NK-92 treated with Interleukin-12 subunit alpha and Interleukin-12 subunit beta, amount 100 ng/mL, for 24 hours (cell line): Measurements from ENCODE around the gene WDR27.
"Not testable (repeated sequence)": the region's sequence is repeated elsewhere in the genome, so short reads cannot be mapped to it uniquely, and the experiment has no call there.

Source experiments
- DNase-seq: peaks from one replicate; lab custom pipeline; 2025; lab: John Stamatoyannopoulos, UW

WDR27 gene

DNA sequence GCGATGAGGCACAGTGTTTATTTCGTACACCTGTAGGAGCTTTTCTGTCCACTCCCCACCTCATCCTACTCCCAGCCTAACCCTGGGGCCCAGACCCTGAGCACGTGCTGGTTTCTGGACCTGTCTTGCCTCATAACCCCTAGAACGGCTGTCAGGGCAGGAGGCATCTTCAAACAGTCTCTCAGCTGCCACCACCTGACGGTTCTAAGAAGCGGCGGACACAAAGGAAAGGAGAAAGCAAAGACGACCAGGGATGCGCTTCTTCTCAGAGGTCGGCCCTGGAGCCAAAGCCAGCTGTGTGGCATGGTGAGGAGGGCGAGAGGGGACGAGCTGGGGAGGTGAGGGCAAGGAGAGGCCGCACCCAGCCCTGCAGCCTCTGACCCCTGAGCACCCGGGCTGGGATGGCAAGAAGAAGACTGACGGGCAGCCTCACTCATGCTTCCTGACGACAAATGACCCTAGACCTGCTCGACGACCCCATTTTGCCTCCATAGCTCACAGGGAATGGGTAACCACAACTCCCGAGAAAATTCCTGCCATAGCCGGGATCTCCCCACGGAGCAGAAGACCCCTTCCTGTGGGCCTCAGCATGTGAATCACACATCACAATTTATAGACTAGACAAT, 62.1 kb downstream of the WDR27 start:
- no peak for DNase-seq

DNA sequence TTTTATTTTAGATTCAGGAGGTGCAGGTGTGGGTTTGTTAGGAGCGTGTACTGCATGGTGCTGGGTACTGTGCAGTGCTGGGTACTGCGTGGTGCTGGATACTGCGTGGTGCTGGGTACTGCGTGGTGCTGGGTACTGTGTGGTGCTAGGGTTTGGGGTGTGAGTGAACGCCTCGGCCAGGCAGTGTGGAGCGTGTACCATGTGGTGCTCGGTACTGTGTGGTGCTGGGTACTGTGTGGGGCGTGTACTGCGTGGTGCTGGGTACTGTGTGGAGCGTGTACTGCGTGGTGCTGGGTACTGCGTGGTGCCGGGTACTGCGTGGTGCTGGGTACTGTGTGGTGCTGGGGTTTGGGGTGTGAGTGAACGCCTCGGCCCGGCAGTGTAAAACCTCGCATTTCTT, 62.9 kb downstream of the WDR27 start:
- no peak for DNase-seq

- no peak for DNase-seq
These were observed 63.4 kb downstream of the WDR27 start for GRCh38 chr6:169638388-169638787.

DNA sequence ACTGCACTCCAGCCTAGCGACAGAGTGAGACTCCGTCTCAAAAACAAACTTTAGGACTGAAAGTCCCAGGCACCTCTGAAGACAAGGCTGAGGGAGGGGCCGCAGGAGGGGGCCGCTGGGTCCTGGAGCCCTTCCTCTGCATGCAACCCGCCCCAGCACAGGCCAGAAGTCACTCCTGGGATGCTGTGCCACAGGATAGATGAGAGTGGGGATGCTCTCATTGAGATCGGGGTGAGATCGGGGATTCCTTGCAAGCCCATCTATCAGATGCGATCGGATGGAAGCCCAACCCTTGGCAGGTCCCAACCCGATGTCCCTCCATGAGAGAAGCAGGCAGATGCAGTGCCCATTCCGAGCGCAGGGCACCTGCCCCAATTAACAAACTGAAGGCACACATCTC, 66.5 kb downstream of the WDR27 start:
- no peak for DNase-seq

GRCh38 chr6:169632841-169633240, 69.0 kb downstream of the WDR27 start:
- DNase-seq: no peak

GRCh38 chr6:169629256-169629655, 72.6 kb downstream of the WDR27 start:
- no peak for DNase-seq

- DNase-seq: no peak
These were observed 73.9 kb downstream of the WDR27 start for GRCh38 chr6:169627736-169628607.

- no peak for DNase-seq
These were observed 75.2 kb downstream of the WDR27 start for GRCh38 chr6:169626649-169627048.

- DNase-seq: no peak
These were observed 75.7 kb downstream of the WDR27 start for GRCh38 chr6:169626169-169626568.

DNA sequence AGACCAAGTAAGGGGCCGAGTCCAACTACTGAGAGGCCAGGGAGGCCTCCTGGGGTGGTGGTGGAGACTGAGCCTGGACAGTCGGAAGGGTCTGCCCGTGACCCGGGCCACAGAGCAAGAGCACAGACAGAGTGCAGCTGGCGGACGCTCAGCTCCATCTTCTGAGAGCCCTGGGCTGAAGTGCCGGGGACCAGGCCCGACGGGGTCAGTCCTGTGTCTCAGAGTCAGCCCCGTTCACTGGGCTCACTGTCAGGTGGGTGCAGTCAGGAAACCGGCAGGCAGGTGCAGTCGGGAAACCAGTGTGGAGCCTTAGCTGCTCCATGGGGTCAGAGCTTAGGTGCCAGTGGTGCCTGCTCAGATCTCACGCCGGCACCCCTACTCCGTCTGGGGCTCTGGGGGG, 76.5 kb downstream of the WDR27 start:
- no peak for DNase-seq

GRCh38 chr6:169624785-169625184, 77.0 kb downstream of the WDR27 start:
- DNase-seq: no peak

DNA sequence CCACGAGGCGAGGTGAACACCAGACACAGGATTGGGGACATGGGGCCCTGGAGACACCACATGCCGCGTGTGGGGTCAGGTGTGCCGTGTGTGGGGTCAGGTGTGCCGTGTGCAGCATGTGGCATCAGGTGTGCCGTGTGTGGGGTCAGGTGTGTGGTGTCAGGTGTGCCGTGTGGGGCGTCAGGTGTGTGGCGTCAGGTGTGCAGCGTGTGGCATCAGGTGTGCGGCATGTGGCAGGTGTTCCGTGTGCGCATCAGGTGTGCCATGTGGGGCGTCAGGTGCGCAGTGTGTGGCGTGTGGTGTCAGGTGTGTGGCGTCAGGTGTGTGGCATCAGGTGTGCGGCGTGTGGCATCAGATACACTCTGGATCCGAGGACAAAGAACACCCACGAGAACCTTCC, 77.9 kb downstream of the WDR27 start:
- DNase-seq: no peak

GRCh38 chr6:169623343-169623742, 78.5 kb downstream of the WDR27 start:
- no peak for DNase-seq

- no peak for DNase-seq
These were observed 79.2 kb downstream of the WDR27 start for GRCh38 chr6:169622618-169623017.

GRCh38 chr6:169621311-169621710, 80.5 kb downstream of the WDR27 start:
- no peak for DNase-seq

- DNase-seq: no peak
These were observed 81.4 kb downstream of the WDR27 start for GRCh38 chr6:169620171-169621130.

DNA sequence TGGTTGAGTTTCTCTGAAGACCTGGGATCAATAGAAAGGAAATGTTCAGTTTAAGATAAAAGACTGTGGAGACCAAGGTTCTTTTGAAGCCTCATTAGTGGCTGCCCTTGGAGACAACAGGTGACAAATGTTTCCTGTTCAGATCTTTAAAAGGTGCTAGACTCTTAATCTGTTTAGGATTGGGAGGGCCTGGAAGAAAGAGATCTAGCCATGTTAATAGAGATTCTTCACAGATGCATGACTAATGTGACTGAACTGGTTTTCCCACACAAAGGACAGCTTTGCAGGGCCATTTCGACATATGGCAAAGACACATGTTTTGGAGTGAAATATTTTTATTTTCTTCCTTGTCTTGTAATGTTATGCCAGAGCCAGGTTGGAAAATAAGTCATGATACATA, 82.2 kb downstream of the WDR27 start:
- DNase-seq: no peak

DNA sequence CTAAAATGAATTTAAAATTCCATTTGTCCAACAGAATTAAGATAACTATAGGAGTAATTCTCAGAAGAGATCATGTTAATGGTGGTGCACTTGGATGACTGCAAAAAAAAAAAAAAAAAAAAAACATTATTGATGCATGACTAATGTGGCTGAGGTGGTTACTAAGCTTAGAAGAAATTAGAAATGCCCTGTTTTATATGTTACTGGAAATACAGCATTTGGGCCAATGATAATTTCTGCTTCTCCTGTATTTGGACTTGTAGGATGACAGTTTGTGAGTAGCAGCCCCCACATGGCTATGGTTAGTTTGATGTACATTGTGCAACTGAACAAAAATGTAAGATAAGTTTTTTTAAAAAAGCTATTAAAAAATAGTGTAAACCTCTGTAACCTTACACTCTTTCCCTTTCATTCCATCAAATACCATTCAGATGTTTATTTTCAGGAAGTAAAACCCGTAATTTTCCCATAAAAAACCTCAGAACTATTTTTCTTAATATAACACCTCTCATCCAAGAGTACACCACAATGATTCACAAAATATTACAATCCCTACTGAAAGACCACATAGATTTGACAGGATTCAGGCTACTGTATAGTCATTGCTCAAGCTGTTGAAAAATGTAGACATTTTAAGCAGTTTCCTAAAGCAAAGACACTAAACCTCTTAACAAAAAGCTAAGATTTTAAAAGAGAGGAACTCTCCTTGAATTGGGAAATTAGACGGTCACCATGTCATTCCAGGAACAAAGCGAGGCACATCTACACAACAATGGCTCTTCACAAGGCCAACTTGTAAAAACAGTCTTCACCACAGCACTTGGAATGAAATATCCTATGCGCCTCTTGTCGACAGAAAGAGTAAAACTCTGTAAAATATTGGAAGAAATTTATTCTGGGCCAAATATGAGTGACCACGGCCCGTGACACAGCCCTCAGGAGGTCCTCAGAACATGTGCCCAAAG, 83.0 kb downstream of the WDR27 start:
- no peak for DNase-seq

- DNase-seq: no peak
These were observed 84.3 kb downstream of the WDR27 start for GRCh38 chr6:169617562-169617961.

DNA sequence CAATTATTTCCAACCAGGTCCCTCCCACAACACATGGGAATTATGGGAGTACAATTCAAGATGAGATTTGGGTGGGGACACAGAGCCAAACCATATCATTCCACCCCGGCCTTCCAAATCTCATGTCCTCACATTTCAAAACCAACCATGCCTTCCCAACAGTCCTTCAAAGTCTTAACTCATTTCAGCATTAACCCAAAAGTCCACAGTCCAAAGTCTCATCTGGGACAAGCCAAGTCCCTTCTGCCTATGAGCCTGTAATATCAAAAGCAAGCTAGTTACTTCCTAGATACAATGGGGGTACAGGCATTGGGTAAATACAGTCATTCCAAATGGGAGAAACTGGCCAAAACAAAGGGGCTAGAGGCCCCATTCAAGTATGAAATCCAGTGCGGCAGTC, 93.2 kb downstream of the WDR27 start:
- not testable (repeated sequence) for DNase-seq

GRCh38 chr6:169604076-169604475, 97.8 kb downstream of the WDR27 start:
- DNase-seq: no peak
